NCI-H2196 treated with DMSO at 0.1 percent for 48 hours (cell line): ENCODE results near the gene FICD.
A peak's percentile ranks its signal among the peaks of the same experiment; 100 is the strongest.

Experiments used
- DNase-seq: peaks from one replicate; lab custom pipeline; 2025; ENCODE audit not compliant: unreplicated experiment; lab: John Stamatoyannopoulos, UW

The FICD gene

GRCh38 chr12:108498136-108498535 is 16.9 kb upstream of the FICD start:
- DNase-seq: no peak

GRCh38 chr12:108502922-108503321 is 12.2 kb upstream of the FICD start:
- no peak for DNase-seq

- no peak for DNase-seq
Measured at GRCh38 chr12:108505129-108505528, 9.9 kb upstream of the FICD start.

GRCh38 chr12:108507971-108508642 is 7.0 kb upstream of the FICD start:
- no peak for DNase-seq

GRCh38 chr12:108509806-108510205 is 5.3 kb upstream of the FICD start:
- DNase-seq: no peak

- no peak for DNase-seq
Measured at GRCh38 chr12:108510836-108511235, 4.2 kb upstream of the FICD start.

GRCh38 chr12:108511633-108512540 is 3.2 kb upstream of the FICD start:
- DNase-seq: peak; percentile 35

- DNase-seq: no peak
Measured at GRCh38 chr12:108514468-108514972, 557 bp upstream of the FICD start.

- DNase-seq: no peak
Measured at GRCh38 chr12:108515916-108516315, 839 bp downstream of the FICD start.

- no peak for DNase-seq
Measured at GRCh38 chr12:108516511-108517275, 1.6 kb downstream of the FICD start.

- no peak for DNase-seq
Measured at GRCh38 chr12:108517288-108518100, 2.4 kb downstream of the FICD start.

GRCh38 chr12:108518101-108518715 is 3.1 kb downstream of the FICD start:
- no peak for DNase-seq

GRCh38 chr12:108518716-108519496 is 3.8 kb downstream of the FICD start:
- DNase-seq: no peak

- no peak for DNase-seq
Measured at GRCh38 chr12:108519558-108519957, 4.5 kb downstream of the FICD start.

GRCh38 chr12:108523365-108523764 is 8.3 kb downstream of the FICD start:
- DNase-seq: no peak

- DNase-seq: no peak
Measured at GRCh38 chr12:108525681-108526080, 10.6 kb downstream of the FICD start.

GRCh38 chr12:108526482-108527165 is 11.5 kb downstream of the FICD start:
- DNase-seq: no peak

GRCh38 chr12:108527166-108527496 is 12.1 kb downstream of the FICD start:
- no peak for DNase-seq

GRCh38 chr12:108530161-108530560 is 15.1 kb downstream of the FICD start:
- DNase-seq: no peak
